GM23338 (cell line): ENCODE results near the gene TARBP2. TPM values are rescaled to one million over a fixed set of nuclear protein-coding genes. Genes with fewer than 3 reads are reported as not detected.

Source experiments
- ATAC-seq: fragments of 200-7000 bp; cut with Tn5 transposase; 3 replicates; pipeline ENCODE4 v1.9.1; 2020
- DNase-seq: peaks from one replicate; pipeline ENCODE4 v3.0.0-alpha.2; 2015; ENCODE audit warnings: low spot score
- H2AFZ ChIP-seq: fragments of 200-600 bp; sonication (generic); 2 replicates; pipeline ENCODE4 v1.8.0; 2016; ENCODE audit warnings: antibody characterized with exemption, mild to moderate bottlenecking, moderate library complexity
- H3F3A ChIP-seq: fragments of 200-600 bp; sonication (generic); replicated peaks from 2 replicates; pipeline ENCODE4 v1.8.0; 2017; ENCODE audit warnings: antibody characterized with exemption, mixed run types, low read depth
- H3K27ac ChIP-seq: fragments of 200-600 bp; sonication (generic); 2 replicates; pipeline ENCODE4 v1.6.1; 2016; ENCODE audit warnings: low read depth
- H3K27me3 ChIP-seq: fragments of 200-600 bp; sonication (generic); 2 replicates; pipeline ENCODE4 v1.8.0; 2016; ENCODE audit warnings: mild to moderate bottlenecking, mixed run types, moderate library complexity; ENCODE audit not compliant: insufficient read depth
- H3K36me3 ChIP-seq: fragments of 200-600 bp; sonication (generic); 2 replicates; pipeline ENCODE4 v1.8.0; 2016; ENCODE audit warnings: mild to moderate bottlenecking; ENCODE audit not compliant: insufficient read depth
- H3K4me1 ChIP-seq: fragments of 200-600 bp; sonication (generic); 2 replicates; pipeline ENCODE4 v1.8.0; 2016; ENCODE audit warnings: mild to moderate bottlenecking, moderate library complexity; ENCODE audit not compliant: insufficient read depth
- H3K4me2 ChIP-seq: fragments of 200-600 bp; sonication (generic); 2 replicates; pipeline ENCODE4 v1.7.1; 2017; ENCODE audit warnings: mixed run types
- H3K4me3 ChIP-seq: fragments of 200-600 bp; sonication (generic); 2 replicates; pipeline ENCODE4 v1.6.1; 2016; ENCODE audit warnings: mixed run types
- H3K79me2 ChIP-seq: fragments of 200-600 bp; sonication (generic); replicated peaks from 2 replicates; pipeline ENCODE4 v1.8.0; 2017; ENCODE audit warnings: mild to moderate bottlenecking; ENCODE audit not compliant: insufficient read depth
- H3K9me2 ChIP-seq: fragments of 200-600 bp; sonication (generic); 2 replicates; pipeline ENCODE4 v1.8.0; 2017; ENCODE audit not compliant: insufficient read depth
- H4K20me1 ChIP-seq: fragments of 200-600 bp; sonication (generic); replicated peaks from 2 replicates; pipeline ENCODE4 v1.8.0; 2017; ENCODE audit warnings: mild to moderate bottlenecking; ENCODE audit not compliant: insufficient read depth
- H3K27ac Mint-ChIP-seq: 2 replicates; pipeline ENCODE4 v1.8.0; 2020; ENCODE audit warnings: inconsistent platforms, mild to moderate bottlenecking, moderate library complexity, mixed read lengths
- H3K27me3 Mint-ChIP-seq: 3 replicates; pipeline ENCODE4 v1.8.0; 2022; ENCODE audit warnings: low read depth, mild to moderate bottlenecking, moderate library complexity, mixed read lengths, inconsistent platforms; ENCODE audit not compliant: insufficient read depth, poor library complexity
- H3K36me3 Mint-ChIP-seq: 3 replicates; pipeline ENCODE4 v1.8.0; 2021; ENCODE audit warnings: low read depth, mild to moderate bottlenecking, inconsistent platforms, moderate library complexity, mixed read lengths
- H3K4me1 Mint-ChIP-seq: 3 replicates; pipeline ENCODE4 v1.8.0; 2020; ENCODE audit warnings: mild to moderate bottlenecking, inconsistent platforms, mixed read lengths
- H3K4me3 Mint-ChIP-seq: 3 replicates; pipeline ENCODE4 v1.8.0; 2021; ENCODE audit warnings: moderate library complexity, mild to moderate bottlenecking, inconsistent platforms, mixed read lengths
- H3K9me3 Mint-ChIP-seq: 3 replicates; pipeline ENCODE4 v1.8.0; 2020; ENCODE audit warnings: moderate library complexity, mild to moderate bottlenecking, inconsistent platforms, mixed read lengths
- CREB1 ChIP-seq: fragments of 250-450 bp; sonication (Bioruptor Pico); IDR thresholded peaks from 2 replicates; pipeline ENCODE4 v1.5.0; 2020; ENCODE audit warnings: low read depth, mild to moderate bottlenecking, moderate library complexity
- ETS1 ChIP-seq: IDR thresholded peaks from 2 replicates; pipeline ENCODE4 v1.6.1; 2016; ENCODE audit warnings: antibody characterized with exemption
- EZH2 ChIP-seq: fragments of 200-600 bp; sonication (generic); IDR thresholded peaks from one replicate; pipeline ENCODE4 v1.8.0; 2017; ENCODE audit warnings: antibody characterized with exemption, mild to moderate bottlenecking, low read depth; ENCODE audit not compliant: unreplicated experiment
- EZH2phosphoT487 ChIP-seq: fragments of 200-600 bp; sonication (generic); IDR thresholded peaks from one replicate; pipeline ENCODE4 v1.8.1; 2018; ENCODE audit warnings: antibody characterized with exemption; ENCODE audit not compliant: unreplicated experiment
- JUNB ChIP-seq: IDR thresholded peaks from one replicate; pipeline ENCODE4 v1.6.1; 2016; ENCODE audit warnings: antibody characterized with exemption; ENCODE audit not compliant: unreplicated experiment
- NANOG ChIP-seq: IDR thresholded peaks from 2 replicates; pipeline ENCODE4 v1.6.1; 2016; ENCODE audit warnings: antibody characterized with exemption, borderline replicate concordance
- POLR2AphosphoS5 ChIP-seq: IDR thresholded peaks from 2 replicates; pipeline ENCODE4 v1.6.1; 2016; ENCODE audit warnings: antibody characterized with exemption, low read depth
- REST ChIP-seq: IDR thresholded peaks from one replicate; pipeline ENCODE4 v1.6.1; 2018; ENCODE audit warnings: antibody characterized with exemption; ENCODE audit not compliant: unreplicated experiment
- STAT1 ChIP-seq: IDR thresholded peaks from one replicate; pipeline ENCODE4 v1.6.1; 2016; ENCODE audit warnings: antibody characterized with exemption; ENCODE audit not compliant: unreplicated experiment
- ZNF114 ChIP-seq: fragments of 250-450 bp; sonication (Bioruptor Pico); IDR thresholded peaks from 2 replicates; pipeline ENCODE4 v1.5.0; 2020; ENCODE audit warnings: mild to moderate bottlenecking, moderate library complexity
- ZNF331 ChIP-seq: fragments of 250-450 bp; sonication (Bioruptor Pico); IDR thresholded peaks from 2 replicates; pipeline ENCODE4 v1.5.0; 2020; ENCODE audit warnings: low read depth, mild to moderate bottlenecking, moderate library complexity
- ZNF462 ChIP-seq: fragments of 250-450 bp; sonication (Bioruptor Pico); IDR thresholded peaks from 2 replicates; pipeline ENCODE4 v1.5.0; 2020; ENCODE audit warnings: mild to moderate bottlenecking, moderate library complexity
- polyA plus RNA-seq: library from polyadenylated mRNA; unstranded; fragments of >200 nt; fragmentation: Nextera tagmentation; extraction: Ambion mirVana; gene quantifications from 2 replicates; pipeline ENCODE4 v1.2.1, GENCODE V29; 2016
- total RNA-seq: library from RNA; depleted of rRNA; stranded (reverse); fragments of >200 nt; shearing (Covaris generic); gene quantifications from 2 replicates; pipeline ENCODE4 v1.2.3, GENCODE V29; 2014
- TF ChIP-seq, protein P1 (sequence below), 2 experiments: fragments of 200-600 bp in 1 of 2; sonication (generic) in 1 of 2; conservative IDR thresholded peaks; 2 replicates each; pipeline versions ENCODE4 v1.5.1 to v1.6.1; 2016 to 2017; ENCODE audit warnings: antibody characterized with exemption in 2 of 2, low read depth in 2 of 2, mild to moderate bottlenecking in 2 of 2, moderate library complexity in 1 of 2

Gene TARBP2
- total and polyA plus RNA-seq, 2 experiments from 2014 or later: 57.0 to 83.4 TPM

GRCh38 chr12:53516758-53517455 is 15.8 kb downstream of the TARBP2 start:
- no peak overlapping the region for H3K4me3 Mint-ChIP-seq
- Histone ChIP-seq H3K4me3 (no peak overlapping the region), H3K27ac (no peak overlapping the region), H3K27me3 (no peaks in the 10 kb centered on the region), H2AFZ (no peak overlapping the region), H3K79me2 (no peaks in the 10 kb centered on the region), H3K4me1 (no peaks in the 10 kb centered on the region), H3K36me3 (no peaks in the 10 kb centered on the region), H4K20me1 (peaks cover 3% of the 10 kb centered on the region; the same call in 1 of the 2 replicates), H3K4me2 (no peak overlapping the region), H3K9me2 (no peaks in the 10 kb centered on the region), H3F3A (no peaks in the 10 kb centered on the region)
- DNase-seq (no peak), ATAC-seq (no peak)
- TF ChIP-seq EZH2 (no peak), POLR2AphosphoS5 (no peak), ZNF114 (CRISPR knock-in tag) (no peak), REST (no peak), EZH2phosphoT487 (no peak), NANOG (no peak), STAT1 (no peak), ETS1 (no peak), ZNF462 (CRISPR knock-in tag) (no peak), JUNB (no peak), CREB1 (no peak), ZNF331 (CRISPR knock-in tag) (no peak)
- TF ChIP-seq, protein P1, sequence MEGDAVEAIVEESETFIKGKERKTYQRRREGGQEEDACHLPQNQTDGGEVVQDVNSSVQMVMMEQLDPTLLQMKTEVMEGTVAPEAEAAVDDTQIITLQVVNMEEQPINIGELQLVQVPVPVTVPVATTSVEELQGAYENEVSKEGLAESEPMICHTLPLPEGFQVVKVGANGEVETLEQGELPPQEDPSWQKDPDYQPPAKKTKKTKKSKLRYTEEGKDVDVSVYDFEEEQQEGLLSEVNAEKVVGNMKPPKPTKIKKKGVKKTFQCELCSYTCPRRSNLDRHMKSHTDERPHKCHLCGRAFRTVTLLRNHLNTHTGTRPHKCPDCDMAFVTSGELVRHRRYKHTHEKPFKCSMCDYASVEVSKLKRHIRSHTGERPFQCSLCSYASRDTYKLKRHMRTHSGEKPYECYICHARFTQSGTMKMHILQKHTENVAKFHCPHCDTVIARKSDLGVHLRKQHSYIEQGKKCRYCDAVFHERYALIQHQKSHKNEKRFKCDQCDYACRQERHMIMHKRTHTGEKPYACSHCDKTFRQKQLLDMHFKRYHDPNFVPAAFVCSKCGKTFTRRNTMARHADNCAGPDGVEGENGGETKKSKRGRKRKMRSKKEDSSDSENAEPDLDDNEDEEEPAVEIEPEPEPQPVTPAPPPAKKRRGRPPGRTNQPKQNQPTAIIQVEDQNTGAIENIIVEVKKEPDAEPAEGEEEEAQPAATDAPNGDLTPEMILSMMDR (conservative IDR thresholded peaks at IDR 0.05; ENCODE audit: low read depth in 2 of 2): no peak
- H3K27me3 Mint-ChIP-seq: peaks cover 4% of the 10 kb centered on the region
- H3K27ac Mint-ChIP-seq: no peak overlapping the region; the same call in 1 of the 2 replicates
- peaks cover 6% of the 10 kb centered on the region for H3K36me3 Mint-ChIP-seq
- no peaks in the 10 kb centered on the region for H3K9me3 Mint-ChIP-seq
- H3K4me1 Mint-ChIP-seq: peaks cover 12% of the 10 kb centered on the region
